ES-I3 (cell line): Measurements from ENCODE around the gene CLIC4.
A peak's percentile ranks its signal among the peaks of the same experiment; 100 is the strongest.
"Not testable (repeated sequence)": the region's sequence is repeated elsewhere in the genome, so short reads cannot be mapped to it uniquely, and the experiment has no call there.

ENCODE experiments used
- H3K36me3 ChIP-seq: 2 replicates; pipeline ENCODE4 v1.6.1; 2013; ENCODE audit warnings: mild to moderate bottlenecking, low read length, control low read depth, moderate library complexity; ENCODE audit not compliant: insufficient read depth
- H3K4me1 ChIP-seq: 2 replicates; pipeline ENCODE4 v1.6.1; 2013; ENCODE audit warnings: mild to moderate bottlenecking, control low read depth, low read length; ENCODE audit not compliant: insufficient read depth
- H3K9ac ChIP-seq: 2 replicates; pipeline ENCODE4 v1.6.1; 2013; ENCODE audit warnings: low read depth, mild to moderate bottlenecking, low read length, moderate library complexity
- H3K9me3 ChIP-seq: 2 replicates; pipeline ENCODE4 v1.6.1; 2013; ENCODE audit warnings: mild to moderate bottlenecking, low read length, moderate library complexity; ENCODE audit not compliant: control insufficient read depth, insufficient read depth

CLIC4 gene

GRCh38 chr1:24748191-24749121, 3.2 kb downstream of the CLIC4 start:
- H3K36me3 ChIP-seq = no peaks in the 10 kb centered on the region
- no peaks in the 10 kb centered on the region for H3K9me3 ChIP-seq
- peak overlapping the region; percentile 29 for H3K9ac ChIP-seq
- peaks cover 12% of the 10 kb centered on the region for H3K4me1 ChIP-seq

- no peaks in the 10 kb centered on the region for H3K36me3 ChIP-seq
- H3K9me3 ChIP-seq = no peaks in the 10 kb centered on the region
- no peak overlapping the region for H3K9ac ChIP-seq
- peaks cover 11% of the 10 kb centered on the region for H3K4me1 ChIP-seq
Observed at GRCh38 chr1:24749252-24749651, 4.0 kb downstream of the CLIC4 start.

DNA sequence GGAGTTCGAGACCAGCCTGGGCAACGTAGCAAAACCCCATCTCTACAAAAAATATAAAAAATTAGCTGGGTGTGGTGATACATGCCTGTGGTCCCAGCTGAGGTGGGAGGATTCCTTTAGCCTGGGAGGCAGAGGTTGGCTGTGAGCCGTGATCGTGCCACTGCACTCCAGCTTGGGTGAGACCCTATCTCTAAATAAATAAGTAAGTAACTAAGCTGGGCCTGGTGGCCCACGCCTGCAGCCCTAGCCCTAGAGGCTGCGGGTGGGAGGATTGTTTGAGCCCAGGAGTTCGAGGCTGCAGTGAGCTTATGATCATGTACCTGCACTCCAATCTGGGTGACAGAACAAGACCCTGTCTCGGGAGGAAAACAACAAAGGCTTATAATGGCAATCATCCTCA, 4.6 kb downstream of the CLIC4 start:
- Histone ChIP-seq H3K36me3 (no peaks in the 10 kb centered on the region), H3K9me3 (no peaks in the 10 kb centered on the region), H3K4me1 (peaks cover 11% of the 10 kb centered on the region), H3K9ac (no peak overlapping the region)

- H3K9me3 ChIP-seq = no peaks in the 10 kb centered on the region
- no peak overlapping the region for H3K9ac ChIP-seq
- H3K36me3 ChIP-seq = no peaks in the 10 kb centered on the region
- peaks cover 11% of the 10 kb centered on the region for H3K4me1 ChIP-seq
Observed at GRCh38 chr1:24751833-24752232, 6.6 kb downstream of the CLIC4 start.

- Histone ChIP-seq H3K9ac (no peak overlapping the region), H3K36me3 (no peaks in the 10 kb centered on the region), H3K9me3 (no peaks in the 10 kb centered on the region), H3K4me1 (peaks cover 11% of the 10 kb centered on the region)
Observed at GRCh38 chr1:24752305-24752704, 7.1 kb downstream of the CLIC4 start.

DNA sequence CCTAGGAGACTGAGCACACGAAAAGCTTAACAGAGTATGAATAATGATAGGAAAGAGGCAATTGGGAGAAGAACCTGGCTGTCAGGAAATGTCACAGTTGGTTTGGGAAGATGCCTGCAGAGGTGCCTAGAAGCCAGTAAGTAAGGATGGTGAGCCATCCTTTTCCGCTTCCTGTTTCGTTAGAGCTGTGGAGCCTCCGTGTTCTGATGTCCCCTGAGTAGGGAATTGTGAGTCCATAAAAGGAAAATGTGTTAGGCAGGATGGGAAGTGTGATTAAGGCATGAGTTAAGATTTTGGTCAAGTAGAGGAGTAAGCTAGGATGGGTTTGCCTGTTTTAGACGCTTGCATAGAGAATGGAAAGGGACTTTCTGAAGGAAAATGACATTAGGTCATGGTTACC, 9.0 kb downstream of the CLIC4 start:
- no peaks in the 10 kb centered on the region for H3K9me3 ChIP-seq
- peaks cover 6% of the 10 kb centered on the region for H3K4me1 ChIP-seq
- H3K9ac ChIP-seq = no peak overlapping the region
- H3K36me3 ChIP-seq = no peaks in the 10 kb centered on the region

DNA sequence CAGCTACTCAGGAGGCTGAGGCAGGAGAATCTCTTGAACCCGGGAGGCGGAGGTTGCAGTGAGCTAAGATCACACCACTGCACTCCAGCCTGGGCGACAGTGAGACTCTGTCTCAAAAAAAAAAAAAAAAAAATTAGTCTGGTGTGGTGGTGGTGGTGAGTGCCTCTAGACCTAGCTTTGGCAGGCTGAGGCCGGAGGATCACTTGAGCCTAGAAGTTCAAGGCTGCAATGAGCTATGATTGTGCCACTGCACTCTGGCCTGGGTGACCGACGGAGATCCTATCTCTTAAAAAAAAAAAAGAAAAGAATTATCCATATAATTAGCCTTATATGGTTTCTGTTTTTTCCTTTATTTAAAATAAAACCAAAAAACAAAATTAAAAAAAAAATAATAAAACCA, 10.1 kb downstream of the CLIC4 start:
- H3K36me3 ChIP-seq, H3K9me3 ChIP-seq, H3K9ac ChIP-seq, H3K4me1 ChIP-seq: not testable (repeated sequence)

- H3K9me3 ChIP-seq = no peaks in the 10 kb centered on the region
- peaks cover 6% of the 10 kb centered on the region for H3K4me1 ChIP-seq
- no peak overlapping the region for H3K9ac ChIP-seq
- no peaks in the 10 kb centered on the region for H3K36me3 ChIP-seq
Observed at GRCh38 chr1:24756395-24756794, 11.1 kb downstream of the CLIC4 start.

GRCh38 chr1:24759492-24759891, 14.2 kb downstream of the CLIC4 start:
- Histone ChIP-seq H3K36me3 (no peaks in the 10 kb centered on the region), H3K9me3 (no peaks in the 10 kb centered on the region), H3K4me1 (no peaks in the 10 kb centered on the region), H3K9ac (no peak overlapping the region)

- Histone ChIP-seq H3K4me1 (peaks cover 8% of the 10 kb centered on the region; the same call in 1 of the 2 replicates), H3K9ac (no peak overlapping the region)
Observed at GRCh38 chr1:24761582-24761981, 16.3 kb downstream of the CLIC4 start.

GRCh38 chr1:24762133-24762676, 17.0 kb downstream of the CLIC4 start:
- Histone ChIP-seq H3K4me1 (peaks cover 8% of the 10 kb centered on the region; the same call in 1 of the 2 replicates), H3K36me3 (no peaks in the 10 kb centered on the region), H3K9ac (no peak overlapping the region), H3K9me3 (no peaks in the 10 kb centered on the region)

More at GRCh38 chr1:24761582-24761981, 16.3 kb downstream of the CLIC4 start:
- no peaks in the 10 kb centered on the region for H3K9me3 ChIP-seq
- H3K36me3 ChIP-seq = no peaks in the 10 kb centered on the region

GRCh38 chr1:24763671-24764070, 18.4 kb downstream of the CLIC4 start:
- Histone ChIP-seq H3K4me1 (peaks cover 8% of the 10 kb centered on the region), H3K36me3 (no peaks in the 10 kb centered on the region), H3K9me3 (no peaks in the 10 kb centered on the region), H3K9ac (no peak overlapping the region)

DNA sequence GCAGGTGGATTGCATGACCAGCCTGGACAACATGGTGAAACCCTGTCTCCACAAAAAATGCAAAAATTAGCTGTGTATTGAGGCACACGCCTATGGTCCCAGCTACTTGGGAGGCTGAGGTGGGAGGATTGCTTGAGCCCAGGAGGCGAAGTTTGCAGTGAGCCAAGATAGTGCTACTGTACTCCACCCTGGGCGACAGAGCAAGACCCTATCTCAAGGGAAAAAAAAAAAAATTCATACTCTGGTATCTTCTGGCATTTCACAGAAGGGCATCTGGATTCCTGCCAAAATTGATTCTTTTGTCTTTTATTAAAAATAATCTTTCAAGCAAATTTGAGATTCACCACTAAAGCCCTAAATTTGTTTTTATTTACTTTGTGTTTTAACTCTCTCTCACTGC, 19.2 kb downstream of the CLIC4 start:
- H3K9ac ChIP-seq = no peak overlapping the region
- H3K4me1 ChIP-seq = peaks cover 8% of the 10 kb centered on the region
- H3K9me3 ChIP-seq = no peaks in the 10 kb centered on the region
- no peaks in the 10 kb centered on the region for H3K36me3 ChIP-seq

DNA sequence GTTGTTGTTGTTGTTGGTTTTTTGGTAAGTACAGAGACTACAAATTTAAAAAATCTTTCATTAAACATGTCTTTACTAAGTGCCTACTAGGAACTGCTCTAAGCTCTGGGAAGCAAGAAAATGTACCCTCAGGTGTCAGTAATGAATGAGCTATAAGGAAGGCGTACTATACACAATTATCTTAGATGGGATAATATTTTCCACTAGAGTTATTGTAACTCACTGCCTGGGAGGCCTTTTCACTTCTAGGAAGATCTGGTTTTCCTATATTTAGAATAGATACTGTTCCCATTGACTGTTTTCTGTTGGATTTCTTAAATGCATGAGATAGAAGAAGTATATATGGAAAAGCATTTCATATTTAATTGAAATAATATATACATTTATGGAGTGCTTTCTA, 19.6 kb downstream of the CLIC4 start:
- H3K9me3 ChIP-seq = no peaks in the 10 kb centered on the region
- no peaks in the 10 kb centered on the region for H3K36me3 ChIP-seq
- H3K4me1 ChIP-seq = peaks cover 8% of the 10 kb centered on the region
- no peak overlapping the region for H3K9ac ChIP-seq

DNA sequence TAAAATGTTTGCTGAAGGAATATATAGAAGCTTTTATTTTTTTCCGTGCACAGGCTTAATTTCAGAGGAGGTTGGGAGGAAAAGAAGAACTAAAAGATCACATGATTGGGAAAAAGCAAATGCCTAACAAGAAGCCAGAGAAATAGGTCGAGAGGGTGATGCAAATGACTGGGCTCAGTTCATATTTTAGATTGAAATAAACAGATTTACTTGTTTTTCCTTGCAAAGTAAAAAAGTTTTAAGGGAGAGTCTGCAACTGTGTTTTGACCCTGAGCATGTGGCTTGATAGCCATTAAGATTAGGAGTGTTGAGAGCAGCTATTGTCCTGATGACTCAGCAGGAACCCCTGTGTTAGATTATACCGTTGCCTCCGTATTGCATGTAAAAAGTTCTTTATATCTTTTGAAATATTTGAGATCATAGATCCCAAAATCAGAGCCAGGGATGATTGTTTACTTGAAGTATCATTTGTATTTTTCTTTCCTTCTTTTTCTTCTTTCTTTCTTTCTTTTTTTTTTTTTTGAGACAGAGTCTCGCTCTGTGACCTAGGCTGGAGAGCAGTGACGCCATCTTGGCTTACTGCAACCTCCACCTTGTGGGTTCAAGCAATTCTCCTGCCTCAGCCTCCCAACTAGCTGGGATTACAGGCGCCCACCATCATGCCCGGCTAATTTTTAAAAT, 20.2 kb downstream of the CLIC4 start:
- Histone ChIP-seq H3K9ac (no peak overlapping the region), H3K4me1 (peaks cover 8% of the 10 kb centered on the region), H3K9me3 (no peaks in the 10 kb centered on the region), H3K36me3 (no peaks in the 10 kb centered on the region)
